ENCODE measurements around the gene PPFIA4. TPM values are rescaled to one million over a fixed set of nuclear protein-coding genes. Genes with fewer than 3 reads are reported as not detected.
A peak's percentile ranks its signal among the peaks of the same experiment; 100 is the strongest.

Gene PPFIA4
- total and polyA plus RNA-seq, 9 of the 15 experiments (the other 6 are each of a cell fraction or from before 2014, with no cell fraction given), result 0.07 to 12.0 (median 0.70) TPM

DNA sequence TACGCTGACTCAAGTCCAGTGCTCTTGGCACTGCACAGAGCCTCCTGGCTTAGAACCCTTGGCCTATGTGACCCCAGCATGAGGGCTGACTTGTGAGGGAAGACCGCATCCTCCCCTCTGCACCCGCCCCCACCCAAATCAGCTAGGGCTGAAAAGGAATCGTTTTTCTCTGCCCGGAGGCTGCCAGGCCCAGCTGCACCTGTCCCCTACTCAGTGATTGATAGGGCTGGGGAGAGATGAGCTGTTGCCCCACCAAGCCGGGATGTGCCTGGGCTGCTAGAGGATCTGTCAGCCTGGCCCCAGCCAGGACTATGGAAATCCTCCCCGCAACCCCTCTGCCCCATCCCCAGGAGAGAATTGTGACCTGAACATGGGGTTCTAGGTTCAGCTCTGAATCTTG lies 38.9 kb downstream of the PPFIA4 start:
- Histone ChIP-seq H3K4me1 (replicated peaks in 1 of 2; ENCODE audit: control insufficient read depth in 2 of 2, insufficient read depth in 2 of 2, low read length in 2 of 2) (no peaks in the 10 kb centered on the region), H3K36me3 (ENCODE audit: control insufficient read depth, insufficient read depth, low read length) (no peaks in the 10 kb centered on the region), H3K27me3 (ENCODE audit: control insufficient read depth in 2 of 2, insufficient read depth in 2 of 2, low read length in 2 of 2) (peaks cover 47 to 83% of the 10 kb centered on the region in 2 experiments), H3K4me3 (no peak overlapping the region), H4K20me1 (replicated peaks; ENCODE audit: control insufficient read depth, insufficient read depth, low read length) (peaks cover 13% of the 10 kb centered on the region; the same call in 1 of the 2 replicates), H3K79me2 (ENCODE audit: control insufficient read depth, insufficient read depth, low read length) (no peaks in the 10 kb centered on the region), H2AFZ (ENCODE audit: low read depth, low read length) (no peak overlapping the region), H3K4me2 (ENCODE audit: insufficient read depth, low read length) (no peak overlapping the region), H3K9ac (ENCODE audit: insufficient read depth in 1 of 2, low read depth in 2 of 2, low read length in 2 of 2) (no peak overlapping the region), H3K9me3 (replicated peaks; ENCODE audit: control insufficient read depth, insufficient read depth, low read depth, low read length) (no peaks in the 10 kb centered on the region), H3K9me1 (ENCODE audit: control insufficient read depth, insufficient read depth, low read length) (no peaks in the 10 kb centered on the region), H3K27ac (ENCODE audit: extremely low read depth, low read depth, low read length) (no peak overlapping the region)
- 0% methylated on average over 7 of the region's 7 CpGs for WGBS (ENCODE audit: insufficient coverage, low coverage, missing lambda C conversion rate)
- FAIRE-seq, result no peak
- TF ChIP-seq ESRRA (IDR thresholded peaks at IDR 0.05; ENCODE audit: borderline replicate concordance, low read depth) (0 out of 2 replicates have a peak, but pooled peaks have one; percentile 28), LARP7 (IDR thresholded peaks at IDR 0.05) (no peak)
- no TSS peak for BruUV-seq (replicated peaks)
- ATAC-seq, result no peak
- in situ Hi-C loops (cut with MboI) (no loop called here), intact Hi-C loops (cut with micrococcal nuclease) (no loop called here)
- CTCF ChIA-PET (ENCODE audit: low intra/inter-chr PET ratio), result interaction anchor here (0.6 kb wide), 1 partner anchor 107 kb away, joined by 5 read pairs; no protein-coding TSS in a partner anchor
- no peak for DNase-seq (ENCODE audit: extremely low read depth in 1 of 4, low spot score in 3 of 4)
- POLR2A ChIA-PET, result interaction anchor here (0.7 to 1.4 kb wide), 4 partner anchors 8 to 12 kb away, joined by 3 to 6 read pairs (median 4); no protein-coding TSS in a partner anchor

DNA sequence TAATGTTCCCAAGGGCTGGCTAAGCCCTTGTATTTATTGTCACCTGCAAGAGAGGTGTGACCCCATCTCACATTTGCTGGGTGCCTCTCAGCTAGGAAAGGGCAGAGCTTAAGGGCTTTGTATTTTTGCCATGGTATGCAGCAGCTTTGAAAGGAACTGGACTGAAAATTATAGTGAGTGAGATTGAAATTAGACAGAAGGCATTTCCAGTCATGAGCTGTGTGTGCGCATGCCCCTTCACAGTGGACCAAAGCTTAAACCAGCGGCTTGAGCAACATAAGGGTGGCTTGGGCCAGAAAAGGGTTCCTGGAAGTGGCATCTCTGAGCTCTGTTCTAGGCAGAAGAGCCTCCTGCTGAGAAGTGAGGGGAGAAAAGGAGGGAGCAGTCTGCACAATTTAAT lies 39.7 kb downstream of the PPFIA4 start:
- no peak overlapping the region for H3K27ac ChIP-seq (ENCODE audit: extremely low read depth, low read depth, low read length)
- H3K4me1 ChIP-seq (replicated peaks in 1 of 2; ENCODE audit: control insufficient read depth in 2 of 2, insufficient read depth in 2 of 2, low read length in 2 of 2), result no peaks in the 10 kb centered on the region
- no peaks in the 10 kb centered on the region for H3K79me2 ChIP-seq (ENCODE audit: control insufficient read depth, insufficient read depth, low read length)
- TF ChIP-seq CCNT2 (IDR thresholded peaks at IDR 0.05; ENCODE audit: borderline replicate concordance, extremely low read depth, insufficient read length, low read depth, low read length), result no peak
- TF ChIP-seq ZNF780A (CRISPR knock-in tag; IDR thresholded peaks at IDR 0.05), result no peak
- TF ChIP-seq SETDB1 (IDR thresholded peaks at IDR 0.05; ENCODE audit: low read length), result no peak
- TF ChIP-seq, protein P1, sequence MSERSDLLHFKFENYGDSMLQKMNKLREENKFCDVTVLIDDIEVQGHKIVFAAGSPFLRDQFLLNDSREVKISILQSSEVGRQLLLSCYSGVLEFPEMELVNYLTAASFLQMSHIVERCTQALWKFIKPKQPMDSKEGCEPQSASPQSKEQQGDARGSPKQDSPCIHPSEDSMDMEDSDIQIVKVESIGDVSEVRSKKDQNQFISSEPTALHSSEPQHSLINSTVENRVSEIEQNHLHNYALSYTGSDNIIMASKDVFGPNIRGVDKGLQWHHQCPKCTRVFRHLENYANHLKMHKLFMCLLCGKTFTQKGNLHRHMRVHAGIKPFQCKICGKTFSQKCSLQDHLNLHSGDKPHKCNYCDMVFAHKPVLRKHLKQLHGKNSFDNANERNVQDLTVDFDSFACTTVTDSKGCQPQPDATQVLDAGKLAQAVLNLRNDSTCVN (CRISPR knock-in tag; IDR thresholded peaks at IDR 0.05), result no peak
- no peak for TF ChIP-seq POLR2AphosphoS2 (IDR thresholded peaks at IDR 0.05; ENCODE audit: low read length)
- H3K4me3 ChIP-seq, result no peak overlapping the region
- H3K9me1 ChIP-seq (ENCODE audit: control insufficient read depth, insufficient read depth, low read length), result no peaks in the 10 kb centered on the region
- BruUV-seq (replicated peaks), result no TSS peak
- intact Hi-C loops (cut with micrococcal nuclease), result no loop called here
- peaks cover 43 to 75% of the 10 kb centered on the region in 2 experiments for H3K27me3 ChIP-seq (ENCODE audit: control insufficient read depth in 2 of 2, insufficient read depth in 2 of 2, low read length in 2 of 2)
- no peak for ATAC-seq
- H2AFZ ChIP-seq (ENCODE audit: low read depth, low read length), result no peak overlapping the region
- DNase-seq (ENCODE audit: extremely low read depth in 1 of 4, low spot score in 3 of 4), result no peak
- no peaks in the 10 kb centered on the region for H3K36me3 ChIP-seq (ENCODE audit: control insufficient read depth, insufficient read depth, low read length)
- H3K4me2 ChIP-seq (ENCODE audit: insufficient read depth, low read length), result no peak overlapping the region
- CTCF ChIA-PET (ENCODE audit: low intra/inter-chr PET ratio), result no interaction called here
- peaks cover 13% of the 10 kb centered on the region; the same call in 1 of the 2 replicates for H4K20me1 ChIP-seq (replicated peaks; ENCODE audit: control insufficient read depth, insufficient read depth, low read length)
- POLR2A ChIA-PET, result interaction anchor here (0.7 to 1.3 kb wide), 4 partner anchors 9 to 62 kb away, joined by 3 to 6 read pairs (median 4); partner anchors contain the start of gene ADORA1
- no peak for FAIRE-seq
- no peak overlapping the region for H3K9ac ChIP-seq (ENCODE audit: insufficient read depth in 1 of 2, low read depth in 2 of 2, low read length in 2 of 2)
- WGBS (ENCODE audit: insufficient coverage, low coverage, missing lambda C conversion rate), result 29% methylated on average over 2 of the region's 2 CpGs
- H3K9me3 ChIP-seq (replicated peaks; ENCODE audit: control insufficient read depth, insufficient read depth, low read depth, low read length), result no peaks in the 10 kb centered on the region
- in situ Hi-C loops (cut with MboI), result no loop called here
